ENCODE measurements around the gene RASGRF1. TPM values are rescaled to one million over a fixed set of nuclear protein-coding genes. Genes with fewer than 3 reads are reported as not detected.

Gene RASGRF1
- total and polyA plus RNA-seq, 9 of the 15 experiments (the other 6 are each of a cell fraction or from before 2014, with no cell fraction given), result 0.03 to 0.58 (median 0.06) TPM; not detected in 1

- no peak for ATAC-seq
- no peak overlapping the region for H3K27ac ChIP-seq (ENCODE audit: extremely low read depth, low read depth, low read length)
- ChIA-PET CTCF (ENCODE audit: low intra/inter-chr PET ratio) (no interaction called here), POLR2A (no interaction called here)
- in situ Hi-C loops (cut with MboI), result no loop called here
- WGBS (ENCODE audit: insufficient coverage, low coverage, missing lambda C conversion rate), result 13% methylated on average over 1 of the region's 1 CpG
- H3K9me3 ChIP-seq (replicated peaks; ENCODE audit: control insufficient read depth, insufficient read depth, low read depth, low read length), result no peaks in the 10 kb centered on the region
- no TSS peak for BruUV-seq (replicated peaks)
- intact Hi-C loops (cut with micrococcal nuclease), result loop anchor here (10.0 kb wide), 1 partner anchor 67 kb away; no protein-coding TSS in a partner anchor
- no peaks in the 10 kb centered on the region for H3K9me1 ChIP-seq (ENCODE audit: control insufficient read depth, insufficient read depth, low read length)
- H3K27me3 ChIP-seq (ENCODE audit: control insufficient read depth in 2 of 2, insufficient read depth in 2 of 2, low read length in 2 of 2), result peaks cover 13 to 24% of the 10 kb centered on the region in 2 experiments; a peak in 3 of 5 replicates
- DNase-seq (ENCODE audit: extremely low read depth in 1 of 4, low spot score in 3 of 4), result no peak
- no peaks in the 10 kb centered on the region for H4K20me1 ChIP-seq (replicated peaks; ENCODE audit: control insufficient read depth, insufficient read depth, low read length)
- no peak overlapping the region for H3K9ac ChIP-seq (ENCODE audit: insufficient read depth in 1 of 2, low read depth in 2 of 2, low read length in 2 of 2)
- H3K4me1 ChIP-seq (replicated peaks in 1 of 2; ENCODE audit: control insufficient read depth in 2 of 2, insufficient read depth in 2 of 2, low read length in 2 of 2), result no peaks in the 10 kb centered on the region
- H3K4me2 ChIP-seq (ENCODE audit: insufficient read depth, low read length), result no peak overlapping the region
- no peaks in the 10 kb centered on the region for H3K79me2 ChIP-seq (ENCODE audit: control insufficient read depth, insufficient read depth, low read length)
- no peaks in the 10 kb centered on the region for H3K36me3 ChIP-seq (ENCODE audit: control insufficient read depth, insufficient read depth, low read length)
- no peak overlapping the region for H3K4me3 ChIP-seq
- FAIRE-seq, result no peak
- TF ChIP-seq NKRF (IDR thresholded peaks at IDR 0.05; ENCODE audit: borderline replicate concordance), result no peak
- TF ChIP-seq ARID3B (CRISPR knock-in tag; IDR thresholded peaks at IDR 0.05; ENCODE audit: borderline replicate concordance), result no peak
- no peak for TF ChIP-seq NCOA1 (IDR thresholded peaks at IDR 0.05; ENCODE audit: low read depth)
- H2AFZ ChIP-seq (ENCODE audit: low read depth, low read length), result no peak overlapping the region
Measured at GRCh38 chr15:79037848-79038247, 52.7 kb downstream of the RASGRF1 start.
